Glutamatergic neuron (in vitro differentiated cells): ENCODE measurements around the gene KCNK13. TPM values are rescaled to one million over a fixed set of nuclear protein-coding genes. Genes with fewer than 3 reads are reported as not detected.

Source experiments
- DNase-seq: peaks from one replicate; pipeline ENCODE4 v3.0.0; 2022
- H3K27ac Mint-ChIP-seq: one replicate; pipeline ENCODE4 v1.8.0; 2020; ENCODE audit warnings: mild to moderate bottlenecking, mixed read lengths, inconsistent platforms; ENCODE audit not compliant: unreplicated experiment
- H3K27me3 Mint-ChIP-seq: one replicate; pipeline ENCODE4 v1.8.0; 2020; ENCODE audit warnings: mild to moderate bottlenecking, moderate library complexity, mixed read lengths, inconsistent platforms; ENCODE audit not compliant: unreplicated experiment
- H3K36me3 Mint-ChIP-seq: one replicate; pipeline ENCODE4 v1.8.0; 2020; ENCODE audit warnings: mild to moderate bottlenecking, mixed read lengths, inconsistent platforms; ENCODE audit not compliant: unreplicated experiment
- H3K4me1 Mint-ChIP-seq: one replicate; pipeline ENCODE4 v1.8.0; 2020; ENCODE audit warnings: mild to moderate bottlenecking, low read depth, mixed read lengths, inconsistent platforms; ENCODE audit not compliant: unreplicated experiment
- H3K4me3 Mint-ChIP-seq: one replicate; pipeline ENCODE4 v1.8.0; 2020; ENCODE audit warnings: mild to moderate bottlenecking, mixed read lengths, inconsistent platforms; ENCODE audit not compliant: unreplicated experiment
- H3K9me3 Mint-ChIP-seq: one replicate; pipeline ENCODE4 v1.8.0; 2020; ENCODE audit warnings: mild to moderate bottlenecking, moderate library complexity, mixed read lengths, inconsistent platforms; ENCODE audit not compliant: unreplicated experiment
- CTCF ChIP-seq: fragments of 200-600 bp; sonication (generic); IDR thresholded peaks from one replicate; pipeline ENCODE4 v1.5.0; 2021; ENCODE audit not compliant: partially characterized antibody, unreplicated experiment
- total RNA-seq: library from RNA; stranded (reverse); fragmentation: NEBNext Ultra II Directional; extraction: Animal tissue kit (Norgen Biotek cat#: 25700); gene quantifications from one replicate; pipeline ENCODE4 v1.2.1, GENCODE V29; 2021; ENCODE audit not compliant: unreplicated experiment

KCNK13 gene
- total RNA-seq, 1 donor from 2014 or later = not detected

DNA sequence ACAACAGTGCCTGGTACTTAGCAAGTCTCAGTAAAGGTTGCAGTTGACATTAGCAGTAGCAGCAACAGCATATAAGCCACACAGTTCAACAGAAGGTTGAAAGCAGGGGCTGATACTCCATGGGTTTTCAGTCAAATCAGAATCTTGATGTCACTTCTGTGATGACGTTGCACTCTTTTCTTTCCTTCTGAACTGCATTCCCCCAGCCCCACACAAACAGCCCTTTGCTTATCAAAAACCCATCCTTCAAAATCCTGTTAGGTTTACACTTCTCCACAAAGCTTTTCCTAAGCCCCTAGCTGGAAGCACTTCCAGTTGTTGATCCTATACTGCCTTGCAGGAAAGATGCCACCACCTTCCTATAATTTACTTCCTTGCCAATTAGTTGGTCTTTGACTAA is 34.0 kb upstream of the KCNK13 start:
- no peaks in the 10 kb centered on the region for H3K9me3 Mint-ChIP-seq
- no peak for DNase-seq
- no peak overlapping the region for H3K27ac Mint-ChIP-seq
- no peak for TF ChIP-seq CTCF
- H3K4me1 Mint-ChIP-seq = no peaks in the 10 kb centered on the region
- peaks cover 2% of the 10 kb centered on the region for H3K27me3 Mint-ChIP-seq
- no peak overlapping the region for H3K4me3 Mint-ChIP-seq
- H3K36me3 Mint-ChIP-seq = no peaks in the 10 kb centered on the region

GRCh38 chr14:90034156-90034555 is 27.6 kb upstream of the KCNK13 start:
- no peaks in the 10 kb centered on the region for H3K27me3 Mint-ChIP-seq
- no peak for TF ChIP-seq CTCF

GRCh38 chr14:90034835-90035525 is 26.8 kb upstream of the KCNK13 start:
- H3K36me3 Mint-ChIP-seq = no peaks in the 10 kb centered on the region
- no peak overlapping the region for H3K4me3 Mint-ChIP-seq
- DNase-seq = no peak
- TF ChIP-seq CTCF = no peak
- no peak overlapping the region for H3K27ac Mint-ChIP-seq
- H3K4me1 Mint-ChIP-seq = no peaks in the 10 kb centered on the region
- no peaks in the 10 kb centered on the region for H3K9me3 Mint-ChIP-seq
- no peaks in the 10 kb centered on the region for H3K27me3 Mint-ChIP-seq

More at GRCh38 chr14:90034156-90034555, 27.6 kb upstream of the KCNK13 start:
- DNase-seq = no peak
- Mint-ChIP-seq H3K9me3 (no peaks in the 10 kb centered on the region), H3K36me3 (no peaks in the 10 kb centered on the region), H3K27ac (no peak overlapping the region), H3K4me3 (no peak overlapping the region), H3K4me1 (no peaks in the 10 kb centered on the region)

GRCh38 chr14:90039253-90040010 is 22.4 kb upstream of the KCNK13 start:
- Mint-ChIP-seq H3K4me3 (no peak overlapping the region), H3K9me3 (no peaks in the 10 kb centered on the region), H3K36me3 (no peaks in the 10 kb centered on the region), H3K27me3 (no peaks in the 10 kb centered on the region), H3K27ac (no peak overlapping the region), H3K4me1 (peaks cover 14% of the 10 kb centered on the region)
- no peak for TF ChIP-seq CTCF
- no peak for DNase-seq

DNA sequence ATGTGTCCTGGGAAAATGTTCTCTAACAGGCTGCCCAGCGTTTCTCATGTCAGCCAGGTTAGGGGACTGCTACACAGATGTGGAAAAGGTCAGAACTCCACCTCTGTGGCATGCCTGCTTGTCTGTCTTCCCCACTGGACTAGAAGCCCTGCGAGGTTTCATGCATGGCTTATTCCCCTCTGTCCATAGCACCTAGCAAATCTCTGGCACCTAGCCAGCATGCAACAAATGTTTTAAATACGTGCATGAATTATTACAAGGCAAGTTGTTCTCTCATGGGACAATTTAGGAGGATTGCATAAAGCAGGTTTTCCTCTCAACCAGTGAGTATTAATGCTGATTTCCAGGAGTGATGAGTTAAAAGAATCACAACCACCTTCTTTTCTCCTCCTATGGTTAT is 21.4 kb upstream of the KCNK13 start:
- Mint-ChIP-seq H3K36me3 (no peaks in the 10 kb centered on the region), H3K27me3 (no peaks in the 10 kb centered on the region), H3K9me3 (no peaks in the 10 kb centered on the region), H3K27ac (no peak overlapping the region), H3K4me1 (peaks cover 14% of the 10 kb centered on the region), H3K4me3 (no peak overlapping the region)
- no peak for DNase-seq
- no peak for TF ChIP-seq CTCF
